Measurements from ENCODE around the gene GNA12. TPM values are rescaled to one million over a fixed set of nuclear protein-coding genes. Genes with fewer than 3 reads are reported as not detected.

Gene GNA12
- total RNA-seq, 1 donor from 2014 or later: 54.6 TPM

DNA sequence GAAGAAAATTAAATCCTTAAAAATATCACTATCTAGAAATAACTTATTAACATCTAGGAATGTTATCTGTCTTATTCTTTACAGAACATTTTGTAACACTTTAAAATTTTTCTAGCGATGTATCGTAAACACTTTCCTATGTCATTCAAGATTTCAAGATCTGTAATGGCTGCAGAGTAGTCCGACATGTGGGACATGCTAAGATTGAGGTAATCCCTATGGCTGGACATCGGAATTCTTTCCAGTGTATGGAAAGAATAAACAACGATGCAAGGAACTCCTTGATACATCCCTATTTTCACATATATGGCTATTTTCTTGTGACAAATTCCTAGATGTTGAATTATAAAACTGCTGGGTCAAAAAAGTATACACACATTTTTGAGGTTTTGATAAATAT, 37.5 kb downstream of the GNA12 start:
- POLR2A ChIA-PET: interaction anchor here (0.6 kb wide), 1 partner anchor 48 kb away, joined by 3 read pairs; no protein-coding TSS in a partner anchor
- TF ChIP-seq, protein P1, sequence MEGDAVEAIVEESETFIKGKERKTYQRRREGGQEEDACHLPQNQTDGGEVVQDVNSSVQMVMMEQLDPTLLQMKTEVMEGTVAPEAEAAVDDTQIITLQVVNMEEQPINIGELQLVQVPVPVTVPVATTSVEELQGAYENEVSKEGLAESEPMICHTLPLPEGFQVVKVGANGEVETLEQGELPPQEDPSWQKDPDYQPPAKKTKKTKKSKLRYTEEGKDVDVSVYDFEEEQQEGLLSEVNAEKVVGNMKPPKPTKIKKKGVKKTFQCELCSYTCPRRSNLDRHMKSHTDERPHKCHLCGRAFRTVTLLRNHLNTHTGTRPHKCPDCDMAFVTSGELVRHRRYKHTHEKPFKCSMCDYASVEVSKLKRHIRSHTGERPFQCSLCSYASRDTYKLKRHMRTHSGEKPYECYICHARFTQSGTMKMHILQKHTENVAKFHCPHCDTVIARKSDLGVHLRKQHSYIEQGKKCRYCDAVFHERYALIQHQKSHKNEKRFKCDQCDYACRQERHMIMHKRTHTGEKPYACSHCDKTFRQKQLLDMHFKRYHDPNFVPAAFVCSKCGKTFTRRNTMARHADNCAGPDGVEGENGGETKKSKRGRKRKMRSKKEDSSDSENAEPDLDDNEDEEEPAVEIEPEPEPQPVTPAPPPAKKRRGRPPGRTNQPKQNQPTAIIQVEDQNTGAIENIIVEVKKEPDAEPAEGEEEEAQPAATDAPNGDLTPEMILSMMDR (IDR thresholded peaks at IDR 0.05): no peak
- intact Hi-C loops (cut with micrococcal nuclease): no loop called here
- ATAC-seq (ENCODE audit: low read depth) (no peak), DNase-seq (no peak)
- H3K27ac Mint-ChIP-seq: no peak overlapping the region
- no peaks in the 10 kb centered on the region for H3K9me3 Mint-ChIP-seq
- CTCF ChIA-PET: no interaction called here
- H3K27me3 Mint-ChIP-seq: no peaks in the 10 kb centered on the region
- peaks cover 58% of the 10 kb centered on the region for H3K4me1 Mint-ChIP-seq
- H3K36me3 Mint-ChIP-seq (ENCODE audit: low read depth): peaks cover 8% of the 10 kb centered on the region
- H3K4me3 Mint-ChIP-seq: no peak overlapping the region

DNA sequence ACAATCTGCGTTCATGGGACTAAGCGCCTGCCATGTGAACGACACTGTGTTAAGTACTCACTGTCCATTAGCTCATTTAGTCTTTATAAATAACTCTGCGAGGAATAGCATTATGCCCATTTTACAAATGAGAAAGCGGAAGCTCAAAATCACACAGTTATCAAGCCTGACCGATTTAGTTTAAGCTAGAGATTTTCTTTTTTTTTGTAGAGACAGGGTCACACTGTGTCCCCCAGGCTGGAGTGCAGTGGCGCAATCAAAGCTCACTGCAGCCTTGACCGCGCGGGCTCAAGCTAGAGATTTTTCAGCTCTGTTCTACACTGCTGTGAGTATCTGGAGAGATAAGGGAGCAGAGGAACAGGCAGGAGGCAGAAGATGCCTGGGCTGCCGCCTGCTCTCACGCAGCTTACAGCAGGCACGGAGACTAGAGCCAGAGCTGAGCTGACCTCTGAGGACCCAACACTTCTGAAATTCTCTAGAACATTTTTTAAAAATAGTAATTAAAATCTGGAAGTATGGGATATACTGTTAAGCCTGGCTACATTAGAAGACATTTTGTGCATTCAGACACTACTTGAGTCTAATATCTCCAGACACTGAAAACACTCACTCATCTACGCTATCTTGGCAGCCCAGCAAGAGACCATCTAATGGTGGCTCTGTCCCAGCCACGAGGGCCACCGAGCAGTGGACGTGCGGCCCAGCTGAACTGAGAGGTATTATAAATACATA, 38.7 kb downstream of the GNA12 start:
- TF ChIP-seq, protein P1 (IDR thresholded peaks at IDR 0.05): no peak
- Mint-ChIP-seq H3K27ac (no peak overlapping the region), H3K4me3 (no peak overlapping the region), H3K36me3 (ENCODE audit: low read depth) (peaks cover 4% of the 10 kb centered on the region), H3K27me3 (no peaks in the 10 kb centered on the region), H3K4me1 (peaks cover 57% of the 10 kb centered on the region), H3K9me3 (no peaks in the 10 kb centered on the region)
- ChIA-PET CTCF (no interaction called here), POLR2A (interaction anchor here (0.5 kb wide), 1 partner anchor 1656 kb away, joined by 4 read pairs; no protein-coding TSS in a partner anchor)
- intact Hi-C loops (cut with micrococcal nuclease): no loop called here
- no peak for DNase-seq
- ATAC-seq (ENCODE audit: low read depth): no peak

DNA sequence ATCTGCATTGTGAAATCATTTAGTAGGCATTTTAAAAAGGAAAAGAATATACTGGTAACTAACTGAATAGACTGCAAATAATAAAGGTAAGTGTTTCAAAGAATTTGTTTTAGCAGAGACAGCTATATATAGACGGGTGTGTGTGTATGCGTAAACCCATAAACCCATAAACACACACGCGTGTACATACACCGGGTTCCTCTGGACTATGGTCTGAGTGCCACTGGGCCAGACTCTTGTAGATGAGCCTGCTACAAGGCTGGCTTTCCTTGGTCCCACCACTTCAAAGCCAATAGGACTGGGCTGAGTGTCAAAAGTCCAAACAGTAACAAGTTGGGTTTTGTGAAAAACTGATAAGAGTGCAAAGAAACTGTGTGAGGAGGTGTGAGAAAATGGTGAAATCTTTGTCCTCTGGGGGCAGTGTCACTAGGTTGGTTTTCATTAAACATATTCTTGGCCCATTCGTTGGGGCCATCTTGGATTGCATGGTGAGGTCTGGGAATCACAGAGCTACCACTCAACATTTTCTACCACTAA, 39.8 kb downstream of the GNA12 start:
- Mint-ChIP-seq H3K27ac (no peak overlapping the region), H3K27me3 (no peaks in the 10 kb centered on the region), H3K4me1 (peaks cover 62% of the 10 kb centered on the region), H3K36me3 (ENCODE audit: low read depth) (peaks cover 4% of the 10 kb centered on the region), H3K9me3 (no peaks in the 10 kb centered on the region), H3K4me3 (no peak overlapping the region)
- no peak for ATAC-seq (ENCODE audit: low read depth)
- ChIA-PET POLR2A (interaction anchor here (0.6 kb wide), 1 partner anchor 14 kb away, joined by 3 read pairs; no protein-coding TSS in a partner anchor), CTCF (no interaction called here)
- DNase-seq: no peak
- TF ChIP-seq, protein P1 (IDR thresholded peaks at IDR 0.05): no peak
- intact Hi-C loops (cut with micrococcal nuclease): no loop called here

DNA sequence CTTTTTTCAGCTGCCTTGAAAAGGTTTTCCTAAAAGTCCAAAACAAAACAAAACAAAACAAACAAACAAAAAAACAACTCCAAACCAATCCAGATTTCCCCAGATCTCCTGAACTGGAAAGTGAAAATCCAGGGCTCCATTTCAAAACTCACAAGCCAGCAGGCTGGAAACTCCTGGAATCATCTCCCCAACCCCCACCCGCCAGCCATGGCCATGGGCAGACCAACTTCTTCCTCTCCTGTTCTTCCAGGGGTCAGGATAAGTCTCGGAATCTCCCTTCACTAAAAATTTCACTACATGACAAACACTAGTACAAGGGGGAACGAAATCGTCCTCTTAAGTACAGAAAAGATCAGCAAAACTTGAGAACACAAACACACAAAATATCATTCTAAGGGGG, 40.4 kb downstream of the GNA12 start:
- TF ChIP-seq, protein P1 (IDR thresholded peaks at IDR 0.05): no peak
- no peaks in the 10 kb centered on the region for H3K27me3 Mint-ChIP-seq
- ATAC-seq (ENCODE audit: low read depth) (no peak), DNase-seq (no peak)
- peaks cover 4% of the 10 kb centered on the region for H3K36me3 Mint-ChIP-seq (ENCODE audit: low read depth)
- peaks cover 62% of the 10 kb centered on the region for H3K4me1 Mint-ChIP-seq
- no peak overlapping the region for H3K4me3 Mint-ChIP-seq
- CTCF ChIA-PET: no interaction called here
- intact Hi-C loops (cut with micrococcal nuclease): no loop called here
- POLR2A ChIA-PET: no interaction called here
- H3K9me3 Mint-ChIP-seq: no peaks in the 10 kb centered on the region
- H3K27ac Mint-ChIP-seq: no peak overlapping the region

DNA sequence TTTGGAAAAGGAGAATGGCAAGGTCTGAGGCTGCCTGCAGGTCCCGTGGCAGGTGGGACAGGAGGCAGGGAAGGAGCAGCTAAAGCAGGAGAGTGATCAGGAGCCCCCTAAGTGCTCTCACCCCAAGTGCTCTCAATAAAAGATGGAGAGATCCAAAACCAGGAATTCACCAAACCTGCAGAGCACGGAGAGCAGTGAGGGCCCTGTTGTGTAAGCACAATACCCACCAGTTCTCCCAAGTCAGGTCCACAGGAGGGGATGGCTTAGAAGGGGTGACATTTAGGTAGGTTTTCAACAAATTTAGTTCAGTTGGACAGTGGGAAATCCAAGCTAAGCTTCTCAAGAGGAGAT, 40.8 kb downstream of the GNA12 start:
- H3K27me3 Mint-ChIP-seq: no peaks in the 10 kb centered on the region
- no peak overlapping the region for H3K4me3 Mint-ChIP-seq
- intact Hi-C loops (cut with micrococcal nuclease): no loop called here
- TF ChIP-seq, protein P1 (IDR thresholded peaks at IDR 0.05): no peak
- no peak for DNase-seq
- POLR2A ChIA-PET: no interaction called here
- H3K27ac Mint-ChIP-seq: no peak overlapping the region
- no peak for ATAC-seq (ENCODE audit: low read depth)
- H3K36me3 Mint-ChIP-seq (ENCODE audit: low read depth): peaks cover 4% of the 10 kb centered on the region
- peaks cover 62% of the 10 kb centered on the region for H3K4me1 Mint-ChIP-seq
- no peaks in the 10 kb centered on the region for H3K9me3 Mint-ChIP-seq
- CTCF ChIA-PET: no interaction called here

Measured in activated B cell treated with CpG ODN at 0.5 μM for 24 hours (primary cell).